ENCODE measurements around the gene NBDY. TPM values are rescaled to one million over a fixed set of nuclear protein-coding genes. Genes with fewer than 3 reads are reported as not detected.

NBDY gene
- total RNA-seq, 1 donor from 2014 or later: 29.3 TPM

DNA sequence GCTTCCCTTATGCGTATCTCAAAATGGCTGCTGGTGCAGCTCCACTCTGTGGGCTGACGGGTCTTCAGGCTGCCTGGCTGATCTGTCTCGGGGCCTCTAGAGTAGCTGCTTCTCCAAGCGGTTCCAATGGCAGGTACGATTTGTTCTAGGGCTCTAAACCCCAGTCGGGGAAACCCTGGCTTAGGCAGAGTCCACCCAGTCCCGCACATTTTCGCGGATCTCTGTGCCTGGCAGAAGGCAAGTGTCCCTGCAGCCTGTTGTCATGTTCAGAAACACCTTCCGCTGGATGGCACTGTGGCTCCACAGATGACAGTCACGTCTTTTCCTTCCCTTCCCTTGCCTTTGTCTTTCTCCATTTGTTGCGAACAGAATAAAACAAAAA, 54.4 kb downstream of the NBDY start:
- no peak overlapping the region for H3K27ac Mint-ChIP-seq

DNA sequence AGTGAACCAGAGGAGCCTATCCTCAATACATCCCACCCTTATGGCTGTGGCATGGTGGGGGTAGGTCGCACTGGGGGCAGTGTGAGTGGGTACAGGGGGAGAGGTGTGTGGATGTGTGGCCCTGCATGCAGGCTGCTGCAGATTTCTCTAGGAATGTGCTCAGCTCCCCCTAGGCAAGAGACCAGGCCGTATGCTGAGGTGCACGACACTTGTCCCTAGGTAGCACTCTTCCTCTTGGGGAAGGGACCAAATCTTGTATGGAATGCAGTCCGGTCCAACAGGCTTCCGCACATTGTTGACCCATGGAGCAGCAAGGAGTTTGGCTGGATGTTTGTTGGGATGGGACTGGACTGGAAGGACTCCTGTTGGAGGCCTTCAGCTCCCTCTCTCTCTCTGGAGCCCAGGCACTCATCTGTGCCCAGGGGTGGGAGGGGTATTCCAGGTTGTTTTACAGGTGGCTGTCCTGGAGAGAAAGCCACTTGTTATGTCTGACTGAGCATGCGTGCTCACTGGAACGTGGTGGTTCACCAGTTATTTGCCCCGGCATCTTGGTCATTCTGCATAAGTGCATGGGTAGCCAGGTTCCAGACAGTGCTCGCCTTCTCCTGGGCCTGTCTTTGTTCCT, 55.1 kb downstream of the NBDY start:
- Mint-ChIP-seq H3K4me1 (ENCODE audit: low read depth) (peaks cover 38% of the 10 kb centered on the region), H3K36me3 (ENCODE audit: low read depth) (peaks cover 13% of the 10 kb centered on the region), H3K9me3 (no peaks in the 10 kb centered on the region), H3K27ac (no peak overlapping the region), H3K4me3 (no peak overlapping the region), H3K27me3 (ENCODE audit: insufficient read depth) (no peaks in the 10 kb centered on the region)
- DNase-seq (ENCODE audit: low spot score): no peak
- intact Hi-C loops (cut with micrococcal nuclease): no loop called here

More for the DNA sequence above, 54.4 kb downstream of the NBDY start:
- peaks cover 38% of the 10 kb centered on the region for H3K4me1 Mint-ChIP-seq (ENCODE audit: low read depth)
- H3K36me3 Mint-ChIP-seq (ENCODE audit: low read depth): peaks cover 13% of the 10 kb centered on the region
- H3K4me3 Mint-ChIP-seq: no peak overlapping the region
- no peaks in the 10 kb centered on the region for H3K27me3 Mint-ChIP-seq (ENCODE audit: insufficient read depth)
- no peak for DNase-seq (ENCODE audit: low spot score)
- H3K9me3 Mint-ChIP-seq: no peaks in the 10 kb centered on the region
- intact Hi-C loops (cut with micrococcal nuclease): no loop called here

DNA sequence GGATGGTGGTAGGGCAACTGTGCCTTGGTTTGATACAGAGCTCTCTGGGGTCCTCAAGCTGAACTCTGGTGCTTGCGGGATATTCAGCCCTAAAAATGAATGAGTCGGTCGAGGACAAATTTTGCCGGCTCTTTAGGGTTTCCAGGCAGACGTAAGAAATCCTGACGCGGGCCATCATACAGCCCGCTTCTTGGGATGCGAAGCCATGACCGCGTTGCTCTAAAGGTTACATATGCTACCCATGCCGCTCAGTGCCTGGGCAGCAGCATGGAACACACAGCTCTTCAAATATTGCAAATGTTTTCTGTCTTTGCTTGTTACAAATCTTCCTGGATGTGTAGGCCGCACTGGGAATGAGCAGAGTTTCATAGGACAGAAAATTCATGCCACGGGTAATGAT, 55.6 kb downstream of the NBDY start:
- no peaks in the 10 kb centered on the region for H3K27me3 Mint-ChIP-seq (ENCODE audit: insufficient read depth)
- intact Hi-C loops (cut with micrococcal nuclease): no loop called here
- DNase-seq (ENCODE audit: low spot score): no peak
- H3K27ac Mint-ChIP-seq: no peak overlapping the region
- peaks cover 38% of the 10 kb centered on the region for H3K4me1 Mint-ChIP-seq (ENCODE audit: low read depth)
- no peak overlapping the region for H3K4me3 Mint-ChIP-seq
- no peaks in the 10 kb centered on the region for H3K9me3 Mint-ChIP-seq
- peaks cover 13% of the 10 kb centered on the region for H3K36me3 Mint-ChIP-seq (ENCODE audit: low read depth)

DNA sequence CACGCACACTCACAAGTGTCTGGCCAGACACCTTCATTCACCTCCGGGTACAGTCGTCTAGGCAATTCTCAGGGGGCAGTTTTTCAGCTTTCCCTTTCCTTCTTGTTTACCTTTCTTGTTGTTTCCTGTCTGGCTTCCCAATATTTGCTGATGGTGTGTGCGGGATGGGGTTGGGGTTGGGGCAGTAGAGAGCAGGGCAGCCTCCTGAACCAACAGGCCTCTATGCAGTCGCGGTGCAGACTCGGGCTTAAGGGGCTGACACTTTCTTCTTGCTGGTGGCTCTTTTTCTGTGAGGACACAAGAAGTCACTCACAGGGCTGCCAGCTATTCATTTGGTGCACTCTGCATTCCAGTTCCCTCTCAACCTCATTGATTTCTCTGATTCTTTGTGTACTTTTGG, 56.4 kb downstream of the NBDY start:
- H3K4me3 Mint-ChIP-seq: no peak overlapping the region
- H3K36me3 Mint-ChIP-seq (ENCODE audit: low read depth): peaks cover 13% of the 10 kb centered on the region
- H3K27ac Mint-ChIP-seq: no peak overlapping the region
- peaks cover 38% of the 10 kb centered on the region for H3K4me1 Mint-ChIP-seq (ENCODE audit: low read depth)
- intact Hi-C loops (cut with micrococcal nuclease): no loop called here
- H3K27me3 Mint-ChIP-seq (ENCODE audit: insufficient read depth): no peaks in the 10 kb centered on the region
- H3K9me3 Mint-ChIP-seq: no peaks in the 10 kb centered on the region
- no peak for DNase-seq (ENCODE audit: low spot score)

DNA sequence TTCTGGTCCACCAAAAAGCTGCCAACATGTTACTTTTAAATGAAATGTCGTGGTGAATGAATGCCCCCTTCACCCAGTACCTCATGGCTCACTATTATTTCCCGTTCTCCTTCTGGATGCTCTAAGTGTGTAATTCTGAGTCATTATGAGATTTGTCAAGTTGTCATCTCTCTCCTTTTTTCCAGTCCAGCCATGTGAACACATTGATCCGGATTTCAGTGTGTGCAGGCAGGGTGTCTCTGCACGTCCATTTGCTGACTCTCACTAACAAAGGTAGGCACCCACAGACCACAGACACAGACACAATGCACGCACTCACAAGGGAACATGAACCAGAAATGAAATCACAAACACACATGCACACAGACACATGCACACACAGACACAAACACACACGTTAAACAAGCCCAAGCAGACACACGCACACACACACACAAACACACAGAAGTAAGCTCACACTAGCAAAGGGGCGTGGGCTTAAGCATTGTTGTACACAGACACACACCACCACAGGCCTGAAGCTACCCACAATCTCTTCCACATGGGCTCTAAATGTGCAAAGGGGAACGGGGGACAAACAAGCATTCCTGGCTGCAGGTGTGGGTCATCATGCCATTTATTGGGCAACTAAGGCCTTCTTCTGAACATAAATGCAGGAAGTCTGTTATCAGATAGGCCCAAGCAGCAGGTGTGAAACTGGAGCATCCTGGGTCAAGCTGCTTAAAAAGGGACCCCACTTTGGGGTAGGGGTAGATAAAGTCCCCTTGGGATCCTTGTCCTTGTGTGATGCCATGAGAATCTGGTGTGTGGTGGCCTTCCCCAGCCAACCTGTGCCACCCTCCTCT, 58.1 kb downstream of the NBDY start:
- H3K36me3 Mint-ChIP-seq (ENCODE audit: low read depth): peaks cover 11% of the 10 kb centered on the region
- DNase-seq (ENCODE audit: low spot score): no peak
- peaks cover 26% of the 10 kb centered on the region for H3K4me1 Mint-ChIP-seq (ENCODE audit: low read depth)
- no peak overlapping the region for H3K4me3 Mint-ChIP-seq
- H3K27ac Mint-ChIP-seq: peak overlapping the region; percentile 75
- no peaks in the 10 kb centered on the region for H3K27me3 Mint-ChIP-seq (ENCODE audit: insufficient read depth)
- no peaks in the 10 kb centered on the region for H3K9me3 Mint-ChIP-seq
- intact Hi-C loops (cut with micrococcal nuclease): no loop called here

DNA sequence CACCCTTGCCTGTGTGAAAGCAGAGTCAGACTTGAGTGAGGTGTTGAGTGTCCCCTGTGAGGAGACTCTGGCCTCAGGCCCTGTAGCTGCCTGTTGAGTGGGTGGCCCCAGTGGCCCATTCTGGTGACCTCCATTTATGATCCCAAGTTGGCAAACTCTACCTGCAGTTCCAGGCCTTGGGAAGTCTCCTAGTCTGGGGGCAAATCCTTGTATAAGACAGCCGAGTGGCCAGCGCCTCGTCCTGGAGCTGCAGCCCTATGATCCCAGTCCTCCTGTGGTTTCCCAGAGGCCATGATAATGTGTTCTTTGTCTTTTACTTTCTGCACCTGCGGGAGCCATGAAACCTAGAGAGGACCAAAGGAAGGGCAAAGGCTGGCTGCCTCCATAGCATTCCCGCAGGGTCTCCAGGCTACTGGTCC, 58.7 kb downstream of the NBDY start:
- Mint-ChIP-seq H3K27me3 (ENCODE audit: insufficient read depth) (no peaks in the 10 kb centered on the region), H3K4me1 (ENCODE audit: low read depth) (peaks cover 25% of the 10 kb centered on the region), H3K4me3 (no peak overlapping the region), H3K27ac (no peak overlapping the region), H3K9me3 (no peaks in the 10 kb centered on the region), H3K36me3 (ENCODE audit: low read depth) (peaks cover 6% of the 10 kb centered on the region)
- intact Hi-C loops (cut with micrococcal nuclease): no loop called here
- DNase-seq (ENCODE audit: low spot score): no peak

DNA sequence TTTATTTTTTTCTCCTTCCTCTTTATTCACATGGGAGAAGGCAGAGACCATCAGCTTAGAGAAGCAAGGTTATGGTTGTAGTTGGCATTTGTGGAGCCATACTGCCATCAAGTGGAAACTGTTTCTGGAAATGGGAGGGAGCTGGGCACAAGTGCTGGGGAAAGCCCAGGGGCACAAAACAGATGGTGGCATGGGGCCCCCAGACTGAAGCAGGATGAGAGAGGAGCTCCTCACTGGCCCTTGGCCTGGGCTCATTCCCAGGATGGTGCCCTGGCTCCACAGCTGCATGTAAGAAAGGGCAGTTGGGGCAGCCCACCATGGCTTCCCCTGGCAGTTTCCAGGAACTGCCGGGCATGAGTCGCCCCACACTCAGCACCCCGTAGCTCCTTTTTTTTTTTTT, 59.2 kb downstream of the NBDY start:
- Mint-ChIP-seq H3K9me3 (no peaks in the 10 kb centered on the region), H3K4me1 (ENCODE audit: low read depth) (peaks cover 22% of the 10 kb centered on the region), H3K27ac (no peak overlapping the region), H3K4me3 (no peak overlapping the region), H3K36me3 (ENCODE audit: low read depth) (peaks cover 6% of the 10 kb centered on the region), H3K27me3 (ENCODE audit: insufficient read depth) (no peaks in the 10 kb centered on the region)
- no peak for DNase-seq (ENCODE audit: low spot score)
- intact Hi-C loops (cut with micrococcal nuclease): no loop called here

DNA sequence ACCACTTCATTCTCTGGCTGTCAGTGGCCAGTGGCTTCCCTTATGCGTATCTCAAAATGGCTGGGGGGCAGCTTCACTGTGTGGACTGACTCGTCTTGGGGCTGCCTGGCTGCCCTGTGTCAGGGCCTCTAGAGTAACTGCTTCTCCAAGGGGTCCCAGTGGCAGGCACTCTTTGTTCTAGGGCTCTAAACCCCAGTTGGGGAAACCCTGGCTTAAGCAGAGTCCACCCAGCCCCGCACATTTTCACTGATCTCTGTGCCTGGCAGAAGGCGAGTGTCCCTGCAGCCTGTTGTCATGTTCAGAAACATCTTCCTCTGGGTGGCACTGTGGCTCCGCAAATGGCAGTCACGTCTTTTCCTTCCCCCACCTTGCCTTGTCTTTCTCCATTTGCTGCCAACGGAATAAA, 59.7 kb downstream of the NBDY start:
- Mint-ChIP-seq H3K36me3 (ENCODE audit: low read depth) (peaks cover 6% of the 10 kb centered on the region), H3K27me3 (ENCODE audit: insufficient read depth) (no peaks in the 10 kb centered on the region), H3K27ac (no peak overlapping the region), H3K4me3 (no peak overlapping the region), H3K9me3 (no peaks in the 10 kb centered on the region), H3K4me1 (ENCODE audit: low read depth) (peaks cover 22% of the 10 kb centered on the region)
- intact Hi-C loops (cut with micrococcal nuclease): loop anchor here (1.0 kb wide), 1 partner anchor 190 kb away; no protein-coding TSS in a partner anchor
- DNase-seq (ENCODE audit: low spot score): no peak

DNA sequence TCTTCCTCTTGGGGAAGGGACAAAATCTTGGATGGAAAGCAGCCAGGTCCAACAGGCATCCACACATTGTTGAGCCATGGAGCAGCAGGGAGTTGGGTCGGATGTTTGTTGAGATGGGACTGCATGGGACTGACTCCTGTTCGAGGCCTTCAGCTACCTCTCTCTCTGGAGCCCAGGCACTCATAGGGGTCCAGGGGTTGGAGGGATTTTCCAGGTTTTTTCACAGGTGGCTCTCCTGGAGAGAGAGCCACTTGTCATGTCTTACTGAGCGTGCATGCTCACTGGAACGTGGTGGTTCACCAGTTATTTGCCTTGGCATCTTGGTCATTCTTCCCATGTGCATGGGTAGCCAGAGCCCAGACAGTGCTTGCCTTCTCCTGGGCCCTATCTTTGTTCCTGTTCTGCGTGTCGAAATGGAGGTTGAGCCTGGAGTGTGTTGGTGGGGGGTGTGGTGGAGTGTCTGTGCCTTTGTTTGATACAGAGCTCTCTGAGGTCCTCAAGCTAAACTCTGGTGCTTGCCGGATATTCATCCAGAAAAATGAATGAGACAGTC, 60.6 kb downstream of the NBDY start:
- H3K4me1 Mint-ChIP-seq (ENCODE audit: low read depth): peaks cover 22% of the 10 kb centered on the region
- no peak overlapping the region for H3K4me3 Mint-ChIP-seq
- intact Hi-C loops (cut with micrococcal nuclease): loop anchor here (1.0 kb wide), 1 partner anchor 189 kb away; no protein-coding TSS in a partner anchor
- H3K36me3 Mint-ChIP-seq (ENCODE audit: low read depth): peaks cover 6% of the 10 kb centered on the region
- DNase-seq (ENCODE audit: low spot score): no peak
- H3K27ac Mint-ChIP-seq: no peak overlapping the region
- no peaks in the 10 kb centered on the region for H3K27me3 Mint-ChIP-seq (ENCODE audit: insufficient read depth)
- H3K9me3 Mint-ChIP-seq: no peaks in the 10 kb centered on the region

DNA sequence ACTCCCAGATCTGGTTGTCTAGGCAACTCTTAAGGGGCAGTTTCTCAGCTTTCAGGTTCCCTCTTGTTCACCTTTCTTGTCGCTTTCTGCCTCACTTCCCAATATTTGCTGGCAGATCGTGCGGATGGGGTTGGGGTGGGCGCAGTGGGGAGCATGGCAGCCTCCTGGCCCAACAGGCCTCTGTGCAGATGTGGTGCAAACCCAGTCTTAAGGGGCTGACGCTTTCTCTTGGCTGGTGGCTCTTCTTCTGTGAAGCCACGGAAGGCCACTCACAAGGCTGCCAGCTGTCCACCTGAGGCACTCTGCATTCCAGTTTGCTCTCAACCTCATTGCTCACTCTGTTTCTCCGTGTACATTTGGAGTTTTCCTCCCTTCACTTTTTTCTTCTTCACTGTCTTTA, 61.7 kb downstream of the NBDY start:
- H3K9me3 Mint-ChIP-seq: no peaks in the 10 kb centered on the region
- no peak overlapping the region for H3K27ac Mint-ChIP-seq
- peaks cover 22% of the 10 kb centered on the region for H3K4me1 Mint-ChIP-seq (ENCODE audit: low read depth)
- no peak for DNase-seq (ENCODE audit: low spot score)
- H3K27me3 Mint-ChIP-seq (ENCODE audit: insufficient read depth): no peaks in the 10 kb centered on the region
- H3K36me3 Mint-ChIP-seq (ENCODE audit: low read depth): peaks cover 3% of the 10 kb centered on the region
- H3K4me3 Mint-ChIP-seq: no peak overlapping the region
- intact Hi-C loops (cut with micrococcal nuclease): no loop called here

DNA sequence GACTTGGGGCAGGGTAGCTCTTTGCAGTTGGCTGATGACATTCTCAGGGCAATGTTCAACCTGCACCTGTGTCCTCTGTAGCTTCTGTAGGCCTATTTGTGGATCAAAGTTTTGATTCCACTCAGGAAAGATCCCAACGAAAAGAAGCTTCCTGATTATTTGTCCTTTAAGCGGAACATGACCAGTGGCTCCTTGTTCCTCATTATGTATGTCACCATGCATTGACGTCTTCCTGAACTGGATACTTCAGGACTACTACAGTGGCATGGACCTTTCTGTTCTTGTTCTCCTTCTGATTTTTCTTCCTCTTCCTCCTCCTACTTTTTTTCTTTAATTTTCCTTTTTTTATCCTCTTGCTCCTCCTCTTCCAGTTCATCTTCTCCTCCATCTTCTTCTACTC, 62.4 kb downstream of the NBDY start:
- no peaks in the 10 kb centered on the region for H3K9me3 Mint-ChIP-seq
- H3K4me3 Mint-ChIP-seq: no peak overlapping the region
- H3K27me3 Mint-ChIP-seq (ENCODE audit: insufficient read depth): no peaks in the 10 kb centered on the region
- peaks cover 3% of the 10 kb centered on the region for H3K36me3 Mint-ChIP-seq (ENCODE audit: low read depth)
- DNase-seq (ENCODE audit: low spot score): no peak
- intact Hi-C loops (cut with micrococcal nuclease): no loop called here
- H3K27ac Mint-ChIP-seq: no peak overlapping the region
- H3K4me1 Mint-ChIP-seq (ENCODE audit: low read depth): peaks cover 17% of the 10 kb centered on the region

DNA sequence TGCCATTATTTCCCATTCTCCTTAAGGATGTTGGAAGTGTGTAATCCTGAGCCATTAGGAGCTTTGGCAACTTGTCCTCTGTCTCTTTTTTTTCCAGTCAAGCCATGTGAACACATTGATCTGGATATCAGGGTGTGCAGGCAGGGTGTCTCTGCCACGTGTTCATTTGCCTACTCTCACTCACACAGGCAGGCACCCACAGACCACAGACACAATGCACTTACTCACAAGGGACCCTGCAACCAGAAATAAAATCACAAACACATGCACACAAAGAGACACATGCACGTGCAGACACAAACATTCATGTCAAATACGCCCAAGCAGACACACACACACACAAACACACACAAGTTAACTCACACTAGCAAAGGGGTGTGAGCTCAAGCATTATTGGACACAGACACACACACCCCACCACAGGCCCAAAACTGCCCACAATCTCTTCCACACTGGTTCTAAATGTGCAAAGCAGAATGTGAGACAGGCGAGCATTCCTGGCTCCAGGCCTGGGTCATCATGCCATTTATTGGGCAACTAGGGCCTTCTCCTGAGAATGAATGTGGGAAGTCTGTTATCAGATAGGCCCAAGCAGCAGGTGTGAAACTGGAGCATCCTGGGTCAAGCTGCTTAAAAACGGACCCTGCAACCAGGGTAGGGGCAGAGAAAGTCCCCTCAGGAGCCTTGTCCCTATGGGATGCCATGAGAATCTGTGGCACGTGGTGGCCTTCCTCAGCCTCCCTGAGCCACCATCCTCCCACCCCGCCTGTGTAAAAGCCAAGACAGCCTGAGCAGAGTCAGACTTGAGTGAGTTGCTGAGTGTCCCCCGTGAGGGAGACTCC, 63.4 kb downstream of the NBDY start:
- Mint-ChIP-seq H3K27ac (no peak overlapping the region), H3K27me3 (ENCODE audit: insufficient read depth) (no peaks in the 10 kb centered on the region), H3K4me1 (ENCODE audit: low read depth) (peaks cover 14% of the 10 kb centered on the region), H3K4me3 (no peak overlapping the region), H3K9me3 (no peaks in the 10 kb centered on the region), H3K36me3 (ENCODE audit: low read depth) (peaks cover 2% of the 10 kb centered on the region)
- no peak for DNase-seq (ENCODE audit: low spot score)
- intact Hi-C loops (cut with micrococcal nuclease): no loop called here

DNA sequence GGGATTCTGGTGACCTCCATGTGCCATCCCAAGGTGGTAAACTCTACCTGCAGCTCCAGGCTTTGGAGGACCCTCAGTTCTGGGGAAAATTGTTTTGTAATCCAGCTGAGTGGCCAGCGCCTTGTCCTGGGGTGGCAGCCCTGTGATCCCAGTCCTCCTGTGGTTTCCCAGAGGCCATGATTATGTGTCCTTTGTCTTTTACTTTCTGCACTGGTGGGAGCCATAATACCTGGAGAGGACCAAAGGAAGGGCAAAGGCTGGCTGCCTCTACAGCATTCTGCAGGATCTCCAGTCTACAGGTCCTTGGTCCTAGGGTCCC, 64.0 kb downstream of the NBDY start:
- H3K4me3 Mint-ChIP-seq: no peak overlapping the region
- DNase-seq (ENCODE audit: low spot score): no peak
- H3K27me3 Mint-ChIP-seq (ENCODE audit: insufficient read depth): no peaks in the 10 kb centered on the region
- no peak overlapping the region for H3K27ac Mint-ChIP-seq
- intact Hi-C loops (cut with micrococcal nuclease): no loop called here
- peaks cover 2% of the 10 kb centered on the region for H3K36me3 Mint-ChIP-seq (ENCODE audit: low read depth)
- no peaks in the 10 kb centered on the region for H3K9me3 Mint-ChIP-seq
- H3K4me1 Mint-ChIP-seq (ENCODE audit: low read depth): peaks cover 19% of the 10 kb centered on the region
